GM23338 (cell line): ENCODE results near the gene TMEM132A. TPM values are rescaled to one million over a fixed set of nuclear protein-coding genes. Genes with fewer than 3 reads are reported as not detected.

Experiments
- ATAC-seq: fragments of 200-7000 bp; cut with Tn5 transposase; 3 replicates; pipeline ENCODE4 v1.9.1; 2020
- DNase-seq: peaks from one replicate; pipeline ENCODE4 v3.0.0-alpha.2; 2015; ENCODE audit warnings: low spot score
- H2AFZ ChIP-seq: fragments of 200-600 bp; sonication (generic); 2 replicates; pipeline ENCODE4 v1.8.0; 2016; ENCODE audit warnings: antibody characterized with exemption, mild to moderate bottlenecking, moderate library complexity
- H3F3A ChIP-seq: fragments of 200-600 bp; sonication (generic); replicated peaks from 2 replicates; pipeline ENCODE4 v1.8.0; 2017; ENCODE audit warnings: antibody characterized with exemption, mixed run types, low read depth
- H3K27ac ChIP-seq: fragments of 200-600 bp; sonication (generic); 2 replicates; pipeline ENCODE4 v1.6.1; 2016; ENCODE audit warnings: low read depth
- H3K27me3 ChIP-seq: fragments of 200-600 bp; sonication (generic); 2 replicates; pipeline ENCODE4 v1.8.0; 2016; ENCODE audit warnings: mild to moderate bottlenecking, mixed run types, moderate library complexity; ENCODE audit not compliant: insufficient read depth
- H3K36me3 ChIP-seq: fragments of 200-600 bp; sonication (generic); 2 replicates; pipeline ENCODE4 v1.8.0; 2016; ENCODE audit warnings: mild to moderate bottlenecking; ENCODE audit not compliant: insufficient read depth
- H3K4me1 ChIP-seq: fragments of 200-600 bp; sonication (generic); 2 replicates; pipeline ENCODE4 v1.8.0; 2016; ENCODE audit warnings: mild to moderate bottlenecking, moderate library complexity; ENCODE audit not compliant: insufficient read depth
- H3K4me2 ChIP-seq: fragments of 200-600 bp; sonication (generic); 2 replicates; pipeline ENCODE4 v1.7.1; 2017; ENCODE audit warnings: mixed run types
- H3K4me3 ChIP-seq: fragments of 200-600 bp; sonication (generic); 2 replicates; pipeline ENCODE4 v1.6.1; 2016; ENCODE audit warnings: mixed run types
- H3K79me2 ChIP-seq: fragments of 200-600 bp; sonication (generic); replicated peaks from 2 replicates; pipeline ENCODE4 v1.8.0; 2017; ENCODE audit warnings: mild to moderate bottlenecking; ENCODE audit not compliant: insufficient read depth
- H3K9me2 ChIP-seq: fragments of 200-600 bp; sonication (generic); 2 replicates; pipeline ENCODE4 v1.8.0; 2017; ENCODE audit not compliant: insufficient read depth
- H4K20me1 ChIP-seq: fragments of 200-600 bp; sonication (generic); replicated peaks from 2 replicates; pipeline ENCODE4 v1.8.0; 2017; ENCODE audit warnings: mild to moderate bottlenecking; ENCODE audit not compliant: insufficient read depth
- H3K27ac Mint-ChIP-seq: 2 replicates; pipeline ENCODE4 v1.8.0; 2020; ENCODE audit warnings: inconsistent platforms, mild to moderate bottlenecking, moderate library complexity, mixed read lengths
- H3K27me3 Mint-ChIP-seq: 3 replicates; pipeline ENCODE4 v1.8.0; 2022; ENCODE audit warnings: low read depth, mild to moderate bottlenecking, moderate library complexity, mixed read lengths, inconsistent platforms; ENCODE audit not compliant: insufficient read depth, poor library complexity
- H3K36me3 Mint-ChIP-seq: 3 replicates; pipeline ENCODE4 v1.8.0; 2021; ENCODE audit warnings: low read depth, mild to moderate bottlenecking, inconsistent platforms, moderate library complexity, mixed read lengths
- H3K4me1 Mint-ChIP-seq: 3 replicates; pipeline ENCODE4 v1.8.0; 2020; ENCODE audit warnings: mild to moderate bottlenecking, inconsistent platforms, mixed read lengths
- H3K4me3 Mint-ChIP-seq: 3 replicates; pipeline ENCODE4 v1.8.0; 2021; ENCODE audit warnings: moderate library complexity, mild to moderate bottlenecking, inconsistent platforms, mixed read lengths
- H3K9me3 Mint-ChIP-seq: 3 replicates; pipeline ENCODE4 v1.8.0; 2020; ENCODE audit warnings: moderate library complexity, mild to moderate bottlenecking, inconsistent platforms, mixed read lengths
- CREB1 ChIP-seq: fragments of 250-450 bp; sonication (Bioruptor Pico); IDR thresholded peaks from 2 replicates; pipeline ENCODE4 v1.5.0; 2020; ENCODE audit warnings: low read depth, mild to moderate bottlenecking, moderate library complexity
- EZH2 ChIP-seq: fragments of 200-600 bp; sonication (generic); IDR thresholded peaks from one replicate; pipeline ENCODE4 v1.8.0; 2017; ENCODE audit warnings: antibody characterized with exemption, mild to moderate bottlenecking, low read depth; ENCODE audit not compliant: unreplicated experiment
- JUNB ChIP-seq: IDR thresholded peaks from one replicate; pipeline ENCODE4 v1.6.1; 2016; ENCODE audit warnings: antibody characterized with exemption; ENCODE audit not compliant: unreplicated experiment
- NANOG ChIP-seq: IDR thresholded peaks from 2 replicates; pipeline ENCODE4 v1.6.1; 2016; ENCODE audit warnings: antibody characterized with exemption, borderline replicate concordance
- POLR2AphosphoS5 ChIP-seq: IDR thresholded peaks from 2 replicates; pipeline ENCODE4 v1.6.1; 2016; ENCODE audit warnings: antibody characterized with exemption, low read depth
- STAT1 ChIP-seq: IDR thresholded peaks from one replicate; pipeline ENCODE4 v1.6.1; 2016; ENCODE audit warnings: antibody characterized with exemption; ENCODE audit not compliant: unreplicated experiment
- ZNF114 ChIP-seq: fragments of 250-450 bp; sonication (Bioruptor Pico); IDR thresholded peaks from 2 replicates; pipeline ENCODE4 v1.5.0; 2020; ENCODE audit warnings: mild to moderate bottlenecking, moderate library complexity
- ZNF331 ChIP-seq: fragments of 250-450 bp; sonication (Bioruptor Pico); IDR thresholded peaks from 2 replicates; pipeline ENCODE4 v1.5.0; 2020; ENCODE audit warnings: low read depth, mild to moderate bottlenecking, moderate library complexity
- polyA plus RNA-seq: library from polyadenylated mRNA; unstranded; fragments of >200 nt; fragmentation: Nextera tagmentation; extraction: Ambion mirVana; gene quantifications from 2 replicates; pipeline ENCODE4 v1.2.1, GENCODE V29; 2016
- total RNA-seq: library from RNA; depleted of rRNA; stranded (reverse); fragments of >200 nt; shearing (Covaris generic); gene quantifications from 2 replicates; pipeline ENCODE4 v1.2.3, GENCODE V29; 2014
- TF ChIP-seq, protein P1 (sequence below), 2 experiments: fragments of 200-600 bp in 1 of 2; sonication (generic) in 1 of 2; conservative IDR thresholded peaks; 2 replicates each; pipeline versions ENCODE4 v1.5.1 to v1.6.1; 2016 to 2017; ENCODE audit warnings: antibody characterized with exemption in 2 of 2, low read depth in 2 of 2, mild to moderate bottlenecking in 2 of 2, moderate library complexity in 1 of 2
- TF ChIP-seq, protein P2 (sequence below): IDR thresholded peaks from one replicate; pipeline ENCODE4 v1.6.1; 2018; ENCODE audit warnings: antibody characterized with exemption; ENCODE audit not compliant: unreplicated experiment
- TF ChIP-seq, protein P3 (sequence below): fragments of 250-450 bp; sonication (Bioruptor Pico); IDR thresholded peaks from 2 replicates; pipeline ENCODE4 v1.5.0; 2020; ENCODE audit warnings: mild to moderate bottlenecking, moderate library complexity

Gene TMEM132A
- total and polyA plus RNA-seq, 2 experiments from 2014 or later: 36.2 to 96.6 TPM

DNA sequence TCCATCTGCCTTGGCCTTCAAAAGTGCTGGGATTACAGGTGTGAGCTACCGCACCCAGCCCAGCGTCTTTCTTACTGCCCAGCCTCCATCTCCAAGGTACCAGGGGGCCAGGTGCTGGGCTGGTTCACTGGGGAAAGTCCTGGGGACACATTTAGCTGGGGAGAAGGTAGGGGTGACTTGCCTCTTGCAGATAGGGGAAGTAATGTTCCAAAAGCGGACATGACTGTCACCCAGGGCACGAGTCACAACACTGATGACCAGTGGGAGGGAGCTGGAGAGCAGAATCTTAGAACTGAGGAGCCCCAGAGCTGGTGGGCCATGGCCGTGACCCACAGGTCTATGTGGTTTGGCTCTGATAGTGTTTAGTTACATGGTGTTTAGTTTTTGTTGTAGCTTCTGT is 30.2 kb downstream of the TMEM132A start (continued):
- TF ChIP-seq, protein P1, sequence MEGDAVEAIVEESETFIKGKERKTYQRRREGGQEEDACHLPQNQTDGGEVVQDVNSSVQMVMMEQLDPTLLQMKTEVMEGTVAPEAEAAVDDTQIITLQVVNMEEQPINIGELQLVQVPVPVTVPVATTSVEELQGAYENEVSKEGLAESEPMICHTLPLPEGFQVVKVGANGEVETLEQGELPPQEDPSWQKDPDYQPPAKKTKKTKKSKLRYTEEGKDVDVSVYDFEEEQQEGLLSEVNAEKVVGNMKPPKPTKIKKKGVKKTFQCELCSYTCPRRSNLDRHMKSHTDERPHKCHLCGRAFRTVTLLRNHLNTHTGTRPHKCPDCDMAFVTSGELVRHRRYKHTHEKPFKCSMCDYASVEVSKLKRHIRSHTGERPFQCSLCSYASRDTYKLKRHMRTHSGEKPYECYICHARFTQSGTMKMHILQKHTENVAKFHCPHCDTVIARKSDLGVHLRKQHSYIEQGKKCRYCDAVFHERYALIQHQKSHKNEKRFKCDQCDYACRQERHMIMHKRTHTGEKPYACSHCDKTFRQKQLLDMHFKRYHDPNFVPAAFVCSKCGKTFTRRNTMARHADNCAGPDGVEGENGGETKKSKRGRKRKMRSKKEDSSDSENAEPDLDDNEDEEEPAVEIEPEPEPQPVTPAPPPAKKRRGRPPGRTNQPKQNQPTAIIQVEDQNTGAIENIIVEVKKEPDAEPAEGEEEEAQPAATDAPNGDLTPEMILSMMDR (conservative IDR thresholded peaks at IDR 0.05; ENCODE audit: low read depth in 2 of 2): no peak
- TF ChIP-seq CREB1 (no peak), JUNB (no peak), EZH2 (no peak), ZNF331 (CRISPR knock-in tag) (no peak), STAT1 (no peak), POLR2AphosphoS5 (no peak)

DNA sequence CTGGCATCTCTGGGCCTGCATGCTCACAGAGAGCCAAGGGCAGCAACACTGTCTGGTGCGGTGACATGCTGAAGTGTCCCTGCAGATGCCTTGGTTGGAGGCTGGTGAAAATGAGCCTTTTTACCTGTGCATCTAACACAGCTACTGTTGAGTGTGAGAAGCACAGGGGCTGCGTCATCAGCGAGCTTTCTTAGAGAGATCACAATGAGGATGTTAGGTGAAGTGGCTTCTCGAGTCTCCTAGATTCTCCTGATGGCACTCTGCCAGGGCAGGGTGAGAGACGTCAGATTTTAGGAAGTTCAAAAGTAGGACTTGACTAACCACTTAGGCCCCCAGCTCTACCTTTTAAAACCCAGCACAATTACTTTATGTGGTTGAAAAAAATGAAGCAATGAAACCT is 31.3 kb downstream of the TMEM132A start:
- no peak overlapping the region for H3K4me3 ChIP-seq
- DNase-seq: no peak
- H2AFZ ChIP-seq: no peak overlapping the region
- no peaks in the 10 kb centered on the region for H4K20me1 ChIP-seq
- Mint-ChIP-seq H3K4me3 (no peak overlapping the region), H3K27ac (no peak overlapping the region), H3K27me3 (peaks cover 19% of the 10 kb centered on the region), H3K4me1 (peaks cover 9% of the 10 kb centered on the region), H3K36me3 (no peaks in the 10 kb centered on the region), H3K9me3 (no peaks in the 10 kb centered on the region)
- H3K4me1 ChIP-seq: peaks cover 9% of the 10 kb centered on the region
- ATAC-seq: no peak
- peaks cover 15% of the 10 kb centered on the region for H3K27me3 ChIP-seq
- no peaks in the 10 kb centered on the region for H3F3A ChIP-seq
- H3K27ac ChIP-seq: no peak overlapping the region
- no peak overlapping the region for H3K4me2 ChIP-seq
- no peaks in the 10 kb centered on the region for H3K79me2 ChIP-seq
- H3K9me2 ChIP-seq: no peaks in the 10 kb centered on the region
- no peaks in the 10 kb centered on the region for H3K36me3 ChIP-seq
- TF ChIP-seq CREB1 (no peak), NANOG (no peak), EZH2 (no peak), ZNF331 (CRISPR knock-in tag) (no peak), JUNB (no peak), ZNF114 (CRISPR knock-in tag) (no peak), POLR2AphosphoS5 (no peak), STAT1 (no peak)
- TF ChIP-seq, protein P2, sequence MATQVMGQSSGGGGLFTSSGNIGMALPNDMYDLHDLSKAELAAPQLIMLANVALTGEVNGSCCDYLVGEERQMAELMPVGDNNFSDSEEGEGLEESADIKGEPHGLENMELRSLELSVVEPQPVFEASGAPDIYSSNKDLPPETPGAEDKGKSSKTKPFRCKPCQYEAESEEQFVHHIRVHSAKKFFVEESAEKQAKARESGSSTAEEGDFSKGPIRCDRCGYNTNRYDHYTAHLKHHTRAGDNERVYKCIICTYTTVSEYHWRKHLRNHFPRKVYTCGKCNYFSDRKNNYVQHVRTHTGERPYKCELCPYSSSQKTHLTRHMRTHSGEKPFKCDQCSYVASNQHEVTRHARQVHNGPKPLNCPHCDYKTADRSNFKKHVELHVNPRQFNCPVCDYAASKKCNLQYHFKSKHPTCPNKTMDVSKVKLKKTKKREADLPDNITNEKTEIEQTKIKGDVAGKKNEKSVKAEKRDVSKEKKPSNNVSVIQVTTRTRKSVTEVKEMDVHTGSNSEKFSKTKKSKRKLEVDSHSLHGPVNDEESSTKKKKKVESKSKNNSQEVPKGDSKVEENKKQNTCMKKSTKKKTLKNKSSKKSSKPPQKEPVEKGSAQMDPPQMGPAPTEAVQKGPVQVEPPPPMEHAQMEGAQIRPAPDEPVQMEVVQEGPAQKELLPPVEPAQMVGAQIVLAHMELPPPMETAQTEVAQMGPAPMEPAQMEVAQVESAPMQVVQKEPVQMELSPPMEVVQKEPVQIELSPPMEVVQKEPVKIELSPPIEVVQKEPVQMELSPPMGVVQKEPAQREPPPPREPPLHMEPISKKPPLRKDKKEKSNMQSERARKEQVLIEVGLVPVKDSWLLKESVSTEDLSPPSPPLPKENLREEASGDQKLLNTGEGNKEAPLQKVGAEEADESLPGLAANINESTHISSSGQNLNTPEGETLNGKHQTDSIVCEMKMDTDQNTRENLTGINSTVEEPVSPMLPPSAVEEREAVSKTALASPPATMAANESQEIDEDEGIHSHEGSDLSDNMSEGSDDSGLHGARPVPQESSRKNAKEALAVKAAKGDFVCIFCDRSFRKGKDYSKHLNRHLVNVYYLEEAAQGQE: no peak
- TF ChIP-seq, protein P1 (conservative IDR thresholded peaks at IDR 0.05; ENCODE audit: low read depth in 2 of 2): no peak
- TF ChIP-seq, protein P3, sequence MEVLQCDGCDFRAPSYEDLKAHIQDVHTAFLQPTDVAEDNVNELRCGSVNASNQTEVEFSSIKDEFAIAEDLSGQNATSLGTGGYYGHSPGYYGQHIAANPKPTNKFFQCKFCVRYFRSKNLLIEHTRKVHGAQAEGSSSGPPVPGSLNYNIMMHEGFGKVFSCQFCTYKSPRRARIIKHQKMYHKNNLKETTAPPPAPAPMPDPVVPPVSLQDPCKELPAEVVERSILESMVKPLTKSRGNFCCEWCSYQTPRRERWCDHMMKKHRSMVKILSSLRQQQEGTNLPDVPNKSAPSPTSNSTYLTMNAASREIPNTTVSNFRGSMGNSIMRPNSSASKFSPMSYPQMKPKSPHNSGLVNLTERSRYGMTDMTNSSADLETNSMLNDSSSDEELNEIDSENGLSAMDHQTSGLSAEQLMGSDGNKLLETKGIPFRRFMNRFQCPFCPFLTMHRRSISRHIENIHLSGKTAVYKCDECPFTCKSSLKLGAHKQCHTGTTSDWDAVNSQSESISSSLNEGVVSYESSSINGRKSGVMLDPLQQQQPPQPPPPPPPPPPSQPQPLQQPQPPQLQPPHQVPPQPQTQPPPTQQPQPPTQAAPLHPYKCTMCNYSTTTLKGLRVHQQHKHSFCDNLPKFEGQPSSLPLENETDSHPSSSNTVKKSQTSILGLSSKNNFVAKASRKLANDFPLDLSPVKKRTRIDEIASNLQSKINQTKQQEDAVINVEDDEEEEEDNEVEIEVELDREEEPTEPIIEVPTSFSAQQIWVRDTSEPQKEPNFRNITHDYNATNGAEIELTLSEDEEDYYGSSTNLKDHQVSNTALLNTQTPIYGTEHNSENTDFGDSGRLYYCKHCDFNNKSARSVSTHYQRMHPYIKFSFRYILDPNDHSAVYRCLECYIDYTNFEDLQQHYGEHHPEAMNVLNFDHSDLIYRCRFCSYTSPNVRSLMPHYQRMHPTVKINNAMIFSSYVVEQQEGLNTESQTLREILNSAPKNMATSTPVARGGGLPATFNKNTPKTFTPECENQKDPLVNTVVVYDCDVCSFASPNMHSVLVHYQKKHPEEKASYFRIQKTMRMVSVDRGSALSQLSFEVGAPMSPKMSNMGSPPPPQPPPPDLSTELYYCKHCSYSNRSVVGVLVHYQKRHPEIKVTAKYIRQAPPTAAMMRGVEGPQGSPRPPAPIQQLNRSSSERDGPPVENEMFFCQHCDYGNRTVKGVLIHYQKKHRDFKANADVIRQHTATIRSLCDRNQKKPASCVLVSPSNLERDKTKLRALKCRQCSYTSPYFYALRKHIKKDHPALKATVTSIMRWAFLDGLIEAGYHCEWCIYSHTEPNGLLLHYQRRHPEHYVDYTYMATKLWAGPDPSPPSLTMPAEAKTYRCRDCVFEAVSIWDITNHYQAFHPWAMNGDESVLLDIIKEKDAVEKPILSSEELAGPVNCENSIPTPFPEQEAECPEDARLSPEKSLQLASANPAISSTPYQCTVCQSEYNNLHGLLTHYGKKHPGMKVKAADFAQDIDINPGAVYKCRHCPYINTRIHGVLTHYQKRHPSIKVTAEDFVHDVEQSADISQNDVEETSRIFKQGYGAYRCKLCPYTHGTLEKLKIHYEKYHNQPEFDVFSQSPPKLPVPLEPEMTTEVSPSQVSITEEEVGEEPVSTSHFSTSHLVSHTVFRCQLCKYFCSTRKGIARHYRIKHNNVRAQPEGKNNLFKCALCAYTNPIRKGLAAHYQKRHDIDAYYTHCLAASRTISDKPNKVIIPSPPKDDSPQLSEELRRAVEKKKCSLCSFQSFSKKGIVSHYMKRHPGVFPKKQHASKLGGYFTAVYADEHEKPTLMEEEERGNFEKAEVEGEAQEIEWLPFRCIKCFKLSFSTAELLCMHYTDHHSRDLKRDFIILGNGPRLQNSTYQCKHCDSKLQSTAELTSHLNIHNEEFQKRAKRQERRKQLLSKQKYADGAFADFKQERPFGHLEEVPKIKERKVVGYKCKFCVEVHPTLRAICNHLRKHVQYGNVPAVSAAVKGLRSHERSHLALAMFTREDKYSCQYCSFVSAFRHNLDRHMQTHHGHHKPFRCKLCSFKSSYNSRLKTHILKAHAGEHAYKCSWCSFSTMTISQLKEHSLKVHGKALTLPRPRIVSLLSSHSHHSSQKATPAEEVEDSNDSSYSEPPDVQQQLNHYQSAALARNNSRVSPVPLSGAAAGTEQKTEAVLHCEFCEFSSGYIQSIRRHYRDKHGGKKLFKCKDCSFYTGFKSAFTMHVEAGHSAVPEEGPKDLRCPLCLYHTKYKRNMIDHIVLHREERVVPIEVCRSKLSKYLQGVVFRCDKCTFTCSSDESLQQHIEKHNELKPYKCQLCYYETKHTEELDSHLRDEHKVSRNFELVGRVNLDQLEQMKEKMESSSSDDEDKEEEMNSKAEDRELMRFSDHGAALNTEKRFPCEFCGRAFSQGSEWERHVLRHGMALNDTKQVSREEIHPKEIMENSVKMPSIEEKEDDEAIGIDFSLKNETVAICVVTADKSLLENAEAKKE (CRISPR knock-in tag): no peak
